ENCODE measurements around the gene RABEPK.
A peak's percentile ranks its signal among the peaks of the same experiment; 100 is the strongest.
"Not testable (repeated sequence)": the region's sequence is repeated elsewhere in the genome, so short reads cannot be mapped to it uniquely, and the experiment has no call there.

The RABEPK gene, protein sequence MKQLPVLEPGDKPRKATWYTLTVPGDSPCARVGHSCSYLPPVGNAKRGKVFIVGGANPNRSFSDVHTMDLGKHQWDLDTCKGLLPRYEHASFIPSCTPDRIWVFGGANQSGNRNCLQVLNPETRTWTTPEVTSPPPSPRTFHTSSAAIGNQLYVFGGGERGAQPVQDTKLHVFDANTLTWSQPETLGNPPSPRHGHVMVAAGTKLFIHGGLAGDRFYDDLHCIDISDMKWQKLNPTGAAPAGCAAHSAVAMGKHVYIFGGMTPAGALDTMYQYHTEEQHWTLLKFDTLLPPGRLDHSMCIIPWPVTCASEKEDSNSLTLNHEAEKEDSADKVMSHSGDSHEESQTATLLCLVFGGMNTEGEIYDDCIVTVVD

DNA sequence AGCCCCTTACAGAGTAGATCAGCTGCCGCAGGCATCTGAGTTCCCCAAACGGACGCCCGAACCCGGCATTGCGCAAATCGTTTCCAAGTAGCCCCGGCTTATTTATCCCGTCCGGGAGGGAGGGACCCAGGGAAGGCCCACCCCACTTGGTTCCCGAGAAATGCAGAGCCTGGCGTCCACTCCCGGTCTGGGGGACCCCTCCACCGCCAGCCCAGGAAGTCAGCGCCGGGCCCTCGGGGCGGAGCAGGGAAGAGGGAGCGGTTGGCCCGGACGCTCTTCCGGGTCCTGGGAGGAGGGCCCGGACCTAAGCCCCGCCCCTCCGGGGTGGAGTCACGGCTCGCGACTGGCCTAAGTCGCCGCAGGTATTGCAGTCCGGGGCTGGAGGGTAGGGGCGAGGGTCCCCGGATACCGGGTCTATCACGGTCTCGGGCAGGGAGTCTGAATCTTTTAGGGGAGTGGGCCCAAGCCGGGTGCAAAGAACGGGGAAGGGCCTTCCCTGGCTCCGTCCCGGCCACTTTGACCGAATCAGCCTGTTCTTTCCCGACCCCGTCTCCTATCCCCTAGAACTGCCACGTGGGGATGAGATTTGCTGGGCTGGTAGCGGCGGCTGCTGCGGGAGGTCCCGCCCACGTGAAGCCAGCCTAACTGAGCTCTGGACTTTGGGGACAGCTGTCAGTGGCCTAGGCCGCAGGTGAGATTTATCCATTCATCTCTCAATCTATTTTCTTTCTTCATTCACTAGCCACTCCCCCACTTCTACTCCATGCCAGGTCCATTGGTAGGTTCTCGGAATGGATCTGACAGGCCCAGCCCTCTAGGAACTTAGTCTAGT, at the start of gene RABEPK:
TSS of gene RABEPK (plus strand) at position 327 of the 832 bp plus-strand sequence. CDS start 2,472 bp downstream, outside the sequence.
- no peaks in the 10 kb centered on the region for H3K9me3 ChIP-seq (ENCODE audit: control insufficient read depth, low read length)
- H3K4me3 ChIP-seq (ENCODE audit: low read length): peak within 1 kb of the TSS; percentile 90
- peak; percentile 98 for DNase-seq (ENCODE audit: low read depth)
- peaks cover 9% of the 10 kb centered on the region for H3K4me1 ChIP-seq (ENCODE audit: control insufficient read depth, insufficient read depth, low read length)
- peaks cover 9% of the 10 kb centered on the region for H3K36me3 ChIP-seq (ENCODE audit: control insufficient read depth, insufficient read depth, low read length, severe bottlenecking)
- peak within 1 kb of the TSS; percentile 94 for H3K9ac ChIP-seq (ENCODE audit: low read length)
- no peaks in the 10 kb centered on the region for H3K27me3 ChIP-seq (replicated peaks; ENCODE audit: control insufficient read depth, insufficient read depth, low read length)

DNA sequence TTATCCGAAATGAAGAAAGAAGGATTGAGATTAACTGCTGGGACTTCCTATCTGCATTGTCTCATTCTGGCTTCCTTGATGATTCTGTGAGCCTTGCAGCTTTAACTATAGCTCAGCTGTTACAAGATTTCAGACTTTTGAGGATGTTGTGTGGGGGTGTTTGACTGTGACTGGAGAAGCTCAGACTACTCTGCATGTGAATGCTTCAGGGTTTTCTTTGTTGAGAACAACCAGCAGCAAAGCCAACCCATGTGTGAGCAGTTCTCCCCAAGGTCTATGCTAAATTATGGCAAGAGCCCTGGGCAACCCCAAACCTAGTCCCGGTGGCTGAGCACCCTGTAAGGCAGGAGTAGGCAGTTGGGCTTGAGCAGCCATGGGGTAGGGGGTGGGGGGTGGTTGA, 48.6 kb upstream of the RABEPK start:
- H3K27me3 ChIP-seq (replicated peaks; ENCODE audit: control insufficient read depth, insufficient read depth, low read length): no peaks in the 10 kb centered on the region
- no peaks in the 10 kb centered on the region for H3K9me3 ChIP-seq (ENCODE audit: control insufficient read depth, low read length)
- peaks cover 3% of the 10 kb centered on the region for H3K4me1 ChIP-seq (ENCODE audit: control insufficient read depth, insufficient read depth, low read length)
- H3K9ac ChIP-seq (ENCODE audit: low read length): no peak overlapping the region
- no peak for DNase-seq (ENCODE audit: low read depth)
- H3K36me3 ChIP-seq (ENCODE audit: control insufficient read depth, insufficient read depth, low read length, severe bottlenecking): peaks cover 62% of the 10 kb centered on the region
- no peak overlapping the region for H3K4me3 ChIP-seq (ENCODE audit: low read length)

DNA sequence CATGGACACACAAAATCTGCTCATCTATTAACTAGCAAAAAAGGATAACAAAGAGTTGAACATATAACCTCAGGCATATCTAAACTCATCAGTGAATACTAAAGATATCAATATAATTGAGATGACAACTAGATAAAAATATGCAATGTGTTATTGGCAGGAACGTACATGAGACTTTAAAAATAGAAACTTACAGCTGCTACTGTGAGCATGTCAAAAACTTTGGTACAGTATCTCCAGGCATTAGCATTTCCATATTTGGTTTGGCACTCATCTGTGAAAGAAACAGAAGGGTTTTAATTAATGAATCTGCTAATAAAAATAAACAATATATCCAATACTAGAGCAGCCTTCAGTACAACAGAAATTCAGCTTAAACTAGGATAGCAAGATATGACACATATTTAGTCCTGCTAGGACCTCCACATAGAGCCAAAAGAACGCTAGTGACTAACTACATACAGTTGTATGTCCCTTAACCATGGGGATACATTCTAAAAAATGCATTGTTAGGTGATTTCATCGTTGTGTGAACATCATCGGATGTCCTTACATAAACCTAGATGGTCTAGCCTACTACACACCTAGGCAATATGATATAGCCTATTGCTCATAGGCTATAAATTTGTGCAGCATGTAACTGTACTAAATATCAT, 46.5 kb upstream of the RABEPK start:
- no peaks in the 10 kb centered on the region for H3K9me3 ChIP-seq (ENCODE audit: control insufficient read depth, low read length)
- H3K4me3 ChIP-seq (ENCODE audit: low read length): no peak overlapping the region
- DNase-seq (ENCODE audit: low read depth): no peak
- no peaks in the 10 kb centered on the region for H3K4me1 ChIP-seq (ENCODE audit: control insufficient read depth, insufficient read depth, low read length)
- peaks cover 70% of the 10 kb centered on the region for H3K36me3 ChIP-seq (ENCODE audit: control insufficient read depth, insufficient read depth, low read length, severe bottlenecking)
- no peaks in the 10 kb centered on the region for H3K27me3 ChIP-seq (replicated peaks; ENCODE audit: control insufficient read depth, insufficient read depth, low read length)
- H3K9ac ChIP-seq (ENCODE audit: low read length): no peak overlapping the region

DNA sequence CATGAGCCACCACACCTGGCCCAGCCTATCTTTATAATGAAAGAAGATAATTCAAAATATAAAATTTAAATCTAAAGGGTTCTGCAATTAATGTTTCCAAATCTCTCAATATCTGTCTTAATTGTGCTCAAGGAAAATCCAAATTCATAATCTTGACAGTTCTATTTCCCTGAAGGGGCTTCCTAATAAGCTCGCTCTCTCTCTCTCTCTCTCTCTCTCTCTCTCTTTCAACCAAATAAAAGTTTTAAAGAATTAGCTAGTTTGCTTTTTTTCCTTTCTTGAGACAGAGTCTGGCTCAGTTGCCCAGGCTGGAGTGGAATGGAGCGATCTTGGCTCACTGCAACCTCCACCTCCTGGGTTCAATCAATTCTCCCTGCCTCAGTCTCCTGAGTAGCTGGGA, 43.8 kb upstream of the RABEPK start:
- H3K27me3 ChIP-seq (replicated peaks; ENCODE audit: control insufficient read depth, insufficient read depth, low read length): no peaks in the 10 kb centered on the region
- DNase-seq (ENCODE audit: low read depth): no peak
- H3K9ac ChIP-seq (ENCODE audit: low read length): no peak overlapping the region
- no peaks in the 10 kb centered on the region for H3K9me3 ChIP-seq (ENCODE audit: control insufficient read depth, low read length)
- peaks cover 44% of the 10 kb centered on the region for H3K36me3 ChIP-seq (ENCODE audit: control insufficient read depth, insufficient read depth, low read length, severe bottlenecking)
- H3K4me1 ChIP-seq (ENCODE audit: control insufficient read depth, insufficient read depth, low read length): peaks cover 17% of the 10 kb centered on the region
- no peak overlapping the region for H3K4me3 ChIP-seq (ENCODE audit: low read length)

DNA sequence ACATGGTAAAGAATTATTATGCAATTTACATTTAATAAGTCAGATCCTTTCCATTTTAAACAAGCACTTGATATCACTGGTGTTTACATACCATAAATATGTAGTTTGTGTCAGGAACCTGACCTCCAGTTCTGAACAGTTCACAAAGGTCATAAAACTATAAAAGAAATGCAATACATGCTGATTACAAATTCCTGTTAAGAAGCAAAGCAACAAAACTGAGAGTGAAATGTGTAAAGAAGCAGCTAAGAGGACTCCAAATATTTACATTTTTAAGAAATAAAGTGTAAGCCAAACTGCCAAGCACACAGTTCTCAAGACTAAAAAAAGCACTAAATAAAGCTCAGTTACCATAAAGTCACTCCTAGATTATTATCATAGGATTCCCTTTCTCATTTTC, 39.6 kb upstream of the RABEPK start:
- H3K9ac ChIP-seq (ENCODE audit: low read length): peak overlapping the region; percentile 84
- no peaks in the 10 kb centered on the region for H3K27me3 ChIP-seq (replicated peaks; ENCODE audit: control insufficient read depth, insufficient read depth, low read length)
- H3K4me3 ChIP-seq (ENCODE audit: low read length): peak overlapping the region; percentile 63
- peaks cover 35% of the 10 kb centered on the region for H3K4me1 ChIP-seq (ENCODE audit: control insufficient read depth, insufficient read depth, low read length)
- DNase-seq (ENCODE audit: low read depth): no peak
- no peaks in the 10 kb centered on the region for H3K9me3 ChIP-seq (ENCODE audit: control insufficient read depth, low read length)
- peaks cover 13% of the 10 kb centered on the region for H3K36me3 ChIP-seq (ENCODE audit: control insufficient read depth, insufficient read depth, low read length, severe bottlenecking)

DNA sequence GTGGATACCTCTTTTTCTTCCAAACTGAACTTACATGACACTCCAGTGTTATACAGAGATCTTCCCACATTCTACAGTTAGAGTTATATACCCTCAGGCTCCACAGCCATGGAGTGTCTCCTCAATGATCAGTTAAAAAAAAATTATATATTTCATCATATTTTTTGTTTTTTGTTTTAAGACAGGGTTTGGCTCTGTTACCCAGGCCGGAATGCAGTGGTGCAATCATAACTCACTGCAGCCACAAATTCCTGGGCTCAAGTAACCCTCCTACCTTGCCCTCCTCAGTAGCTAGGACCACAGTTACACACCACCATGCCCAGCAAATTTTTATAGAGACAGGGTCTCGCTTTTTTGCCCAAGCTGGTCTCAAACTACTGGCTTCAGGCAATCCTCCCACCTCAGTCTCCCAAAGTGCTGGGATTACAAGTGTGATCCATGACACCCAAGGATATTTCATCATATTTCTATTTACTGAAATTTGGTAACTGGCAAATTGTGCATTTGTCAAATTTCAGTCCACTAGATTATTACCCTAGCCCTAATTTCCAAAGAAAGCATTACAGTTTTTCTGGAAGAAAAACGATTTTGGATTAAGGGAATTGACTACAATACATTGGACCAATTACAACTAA, 38.9 kb upstream of the RABEPK start:
- no peaks in the 10 kb centered on the region for H3K27me3 ChIP-seq (replicated peaks; ENCODE audit: control insufficient read depth, insufficient read depth, low read length)
- peak; percentile 91 for DNase-seq (ENCODE audit: low read depth)
- H3K9ac ChIP-seq (ENCODE audit: low read length): peak overlapping the region; percentile 84
- no peaks in the 10 kb centered on the region for H3K9me3 ChIP-seq (ENCODE audit: control insufficient read depth, low read length)
- peaks cover 41% of the 10 kb centered on the region for H3K4me1 ChIP-seq (ENCODE audit: control insufficient read depth, insufficient read depth, low read length)
- peaks cover 13% of the 10 kb centered on the region for H3K36me3 ChIP-seq (ENCODE audit: control insufficient read depth, insufficient read depth, low read length, severe bottlenecking)
- peak overlapping the region; percentile 63 for H3K4me3 ChIP-seq (ENCODE audit: low read length)

DNA sequence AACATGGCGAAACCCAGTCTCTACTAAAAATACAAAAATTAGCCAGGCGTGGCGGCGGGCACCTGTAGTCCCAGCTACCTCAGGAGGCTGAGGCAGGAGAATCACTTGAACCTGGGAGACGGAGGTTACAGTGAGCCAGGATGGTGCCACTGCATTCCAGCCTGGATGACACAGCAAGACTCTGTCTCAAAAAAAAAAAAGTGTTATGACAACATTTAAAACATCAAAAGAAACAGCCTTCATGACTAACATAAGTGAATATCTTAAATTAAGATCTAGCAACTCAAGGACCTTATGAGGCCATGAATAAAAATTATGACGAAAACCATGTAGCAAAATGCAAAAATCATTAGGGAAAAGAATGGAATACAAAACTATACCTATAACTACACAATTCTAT, 37.5 kb upstream of the RABEPK start:
- H3K4me1 ChIP-seq (ENCODE audit: control insufficient read depth, insufficient read depth, low read length): peaks cover 46% of the 10 kb centered on the region
- not testable (repeated sequence) for H3K36me3 ChIP-seq (ENCODE audit: control insufficient read depth, insufficient read depth, low read length, severe bottlenecking); H3K27me3 ChIP-seq (replicated peaks; ENCODE audit: control insufficient read depth, insufficient read depth, low read length); H3K9ac ChIP-seq (ENCODE audit: low read length); H3K4me3 ChIP-seq (ENCODE audit: low read length); DNase-seq (ENCODE audit: low read depth); H3K9me3 ChIP-seq (ENCODE audit: control insufficient read depth, low read length)

DNA sequence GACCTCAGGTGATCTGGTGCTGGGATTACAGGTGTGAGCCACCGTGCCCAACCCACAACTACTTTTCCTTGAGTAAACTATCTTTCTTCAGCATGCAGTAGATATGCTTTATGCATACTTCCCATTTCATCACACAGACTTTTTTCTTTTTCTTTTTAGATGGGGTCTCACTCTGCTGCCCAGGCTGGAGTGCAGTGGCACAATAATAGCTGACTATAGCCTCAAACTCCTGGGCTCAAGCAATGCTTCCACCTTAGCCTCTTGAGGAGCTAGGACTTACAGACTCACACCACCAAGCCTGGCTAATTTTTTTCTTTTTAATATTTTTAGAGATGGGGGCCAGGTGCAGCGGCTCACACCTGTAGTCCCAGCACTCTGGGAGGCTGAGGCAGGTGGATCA, 33.6 kb upstream of the RABEPK start:
- no peak for DNase-seq (ENCODE audit: low read depth)
- Histone ChIP-seq H3K27me3 (replicated peaks; ENCODE audit: control insufficient read depth, insufficient read depth, low read length) (no peaks in the 10 kb centered on the region), H3K9me3 (ENCODE audit: control insufficient read depth, low read length) (no peaks in the 10 kb centered on the region), H3K4me1 (ENCODE audit: control insufficient read depth, insufficient read depth, low read length) (peaks cover 28% of the 10 kb centered on the region), H3K36me3 (ENCODE audit: control insufficient read depth, insufficient read depth, low read length, severe bottlenecking) (peaks cover 12% of the 10 kb centered on the region), H3K9ac (ENCODE audit: low read length) (peak overlapping the region; percentile 39), H3K4me3 (ENCODE audit: low read length) (no peak overlapping the region)

DNA sequence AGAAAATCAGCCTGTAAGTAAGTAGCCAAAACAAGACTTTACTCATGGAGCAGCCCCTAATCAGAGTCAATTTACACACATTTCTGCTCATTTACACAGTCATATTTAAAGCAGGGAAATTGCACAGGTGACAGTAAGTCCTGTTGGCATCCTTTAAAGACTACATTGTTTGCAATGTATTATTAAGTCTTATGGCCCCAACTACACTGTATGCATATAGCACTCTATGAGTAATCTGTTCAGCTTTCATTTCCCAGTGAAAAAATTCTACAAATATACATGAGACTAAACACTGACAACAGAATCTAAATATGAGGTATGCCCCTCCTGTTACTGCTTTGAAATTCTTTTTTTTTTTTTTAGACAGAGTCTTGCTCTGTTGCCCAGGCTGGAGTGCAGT, 30.4 kb upstream of the RABEPK start:
- Histone ChIP-seq H3K9me3 (ENCODE audit: control insufficient read depth, low read length) (no peaks in the 10 kb centered on the region), H3K4me1 (ENCODE audit: control insufficient read depth, insufficient read depth, low read length) (peaks cover 26% of the 10 kb centered on the region), H3K36me3 (ENCODE audit: control insufficient read depth, insufficient read depth, low read length, severe bottlenecking) (peaks cover 20% of the 10 kb centered on the region), H3K9ac (ENCODE audit: low read length) (no peak overlapping the region), H3K27me3 (replicated peaks; ENCODE audit: control insufficient read depth, insufficient read depth, low read length) (no peaks in the 10 kb centered on the region), H3K4me3 (ENCODE audit: low read length) (no peak overlapping the region)
- DNase-seq (ENCODE audit: low read depth): no peak

DNA sequence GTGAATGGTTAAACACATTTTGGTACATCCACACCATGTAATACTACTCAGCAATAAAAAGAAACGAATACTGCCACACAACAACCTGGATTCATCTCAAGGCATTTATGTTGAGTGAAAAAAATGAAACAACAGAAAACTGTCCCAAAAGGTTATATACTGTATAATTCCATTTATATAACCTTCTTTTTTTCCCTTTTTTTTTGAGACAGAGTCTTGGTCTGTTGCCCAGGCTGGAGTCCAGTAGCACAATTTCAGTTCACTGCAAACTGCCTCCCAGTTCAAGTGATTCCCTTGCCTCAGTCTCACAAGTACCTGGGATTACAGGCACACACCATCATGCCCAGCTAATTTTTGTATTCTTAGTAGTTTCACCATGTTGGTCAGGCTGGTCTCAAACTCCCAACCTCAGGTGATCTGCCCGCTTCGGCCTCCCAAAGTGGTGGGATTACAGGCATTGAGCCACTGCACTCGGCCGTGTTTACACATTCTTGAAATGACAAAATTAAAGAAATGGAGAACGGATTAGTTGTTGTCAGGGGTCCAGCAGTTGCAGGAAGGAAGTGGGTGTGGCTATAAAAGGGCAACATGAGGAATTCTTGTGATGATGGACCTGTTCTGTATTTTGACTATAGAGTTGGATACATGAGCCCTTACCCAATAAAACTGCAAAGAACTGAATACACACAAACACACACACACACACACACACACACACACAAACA, 28.1 kb upstream of the RABEPK start:
- Histone ChIP-seq H3K9ac (ENCODE audit: low read length) (no peak overlapping the region), H3K4me1 (ENCODE audit: control insufficient read depth, insufficient read depth, low read length) (peaks cover 23% of the 10 kb centered on the region), H3K4me3 (ENCODE audit: low read length) (peak overlapping the region; percentile 14), H3K9me3 (ENCODE audit: control insufficient read depth, low read length) (no peaks in the 10 kb centered on the region), H3K27me3 (replicated peaks; ENCODE audit: control insufficient read depth, insufficient read depth, low read length) (no peaks in the 10 kb centered on the region), H3K36me3 (ENCODE audit: control insufficient read depth, insufficient read depth, low read length, severe bottlenecking) (peaks cover 20% of the 10 kb centered on the region)
- DNase-seq (ENCODE audit: low read depth): peak; percentile 33
